Panc1 (cell line): ENCODE measurements around the gene SUMF1.

ENCODE experiments used
- POLR2AphosphoS5 ChIP-seq: IDR thresholded peaks from 2 replicates; pipeline ENCODE4 v1.6.1; 2012; ENCODE audit warnings: mild to moderate bottlenecking, low read depth, low read length, moderate library complexity
- TF ChIP-seq, protein P1 (sequence below): fragments of 450-650 bp; IDR thresholded peaks from 2 replicates; pipeline ENCODE4 v1.5.1; 2017; ENCODE audit warnings: mild to moderate bottlenecking

GRCh38 chr3:4340077-4340410 lies 127.0 kb downstream of the SUMF1 start:
- TF ChIP-seq, protein P1, sequence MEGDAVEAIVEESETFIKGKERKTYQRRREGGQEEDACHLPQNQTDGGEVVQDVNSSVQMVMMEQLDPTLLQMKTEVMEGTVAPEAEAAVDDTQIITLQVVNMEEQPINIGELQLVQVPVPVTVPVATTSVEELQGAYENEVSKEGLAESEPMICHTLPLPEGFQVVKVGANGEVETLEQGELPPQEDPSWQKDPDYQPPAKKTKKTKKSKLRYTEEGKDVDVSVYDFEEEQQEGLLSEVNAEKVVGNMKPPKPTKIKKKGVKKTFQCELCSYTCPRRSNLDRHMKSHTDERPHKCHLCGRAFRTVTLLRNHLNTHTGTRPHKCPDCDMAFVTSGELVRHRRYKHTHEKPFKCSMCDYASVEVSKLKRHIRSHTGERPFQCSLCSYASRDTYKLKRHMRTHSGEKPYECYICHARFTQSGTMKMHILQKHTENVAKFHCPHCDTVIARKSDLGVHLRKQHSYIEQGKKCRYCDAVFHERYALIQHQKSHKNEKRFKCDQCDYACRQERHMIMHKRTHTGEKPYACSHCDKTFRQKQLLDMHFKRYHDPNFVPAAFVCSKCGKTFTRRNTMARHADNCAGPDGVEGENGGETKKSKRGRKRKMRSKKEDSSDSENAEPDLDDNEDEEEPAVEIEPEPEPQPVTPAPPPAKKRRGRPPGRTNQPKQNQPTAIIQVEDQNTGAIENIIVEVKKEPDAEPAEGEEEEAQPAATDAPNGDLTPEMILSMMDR, result no peak
- no peak for TF ChIP-seq POLR2AphosphoS5
